Endothelial cell of umbilical vein (primary cell): ENCODE results near the gene NSUN6.

ENCODE experiments used
- EZH2 ChIP-seq: IDR thresholded peaks from 2 replicates; pipeline ENCODE4 v1.6.1; 2012; ENCODE audit warnings: borderline replicate concordance, low read depth, mild to moderate bottlenecking, moderate library complexity, low read length, inconsistent platforms; ENCODE audit not compliant: severe bottlenecking
- MAX ChIP-seq: IDR thresholded peaks from 2 replicates; pipeline ENCODE4 v1.6.1; 2011; ENCODE audit not compliant: insufficient read depth, insufficient read length
- POLR2AphosphoS5 ChIP-seq: IDR thresholded peaks from 2 replicates; pipeline ENCODE4 v1.6.1; 2012; ENCODE audit warnings: low read depth, mild to moderate bottlenecking, control low read depth, low read length, moderate library complexity; ENCODE audit not compliant: insufficient read depth

GRCh38 chr10:18516851-18517250, 134.5 kb downstream of the NSUN6 start:
- TF ChIP-seq EZH2 = no peak
- TF ChIP-seq MAX = no peak
- TF ChIP-seq POLR2AphosphoS5 = no peak
